HG02884 (cell line): ENCODE data around the gene TERB1.

Source experiments
- ATAC-seq: cut with Tn5 transposase; IDR thresholded peaks from one replicate; pipeline ENCODE4 v1.9.1; 2021; ENCODE audit warnings: mild to moderate bottlenecking, moderate library complexity; ENCODE audit not compliant: unreplicated experiment

Gene TERB1

DNA sequence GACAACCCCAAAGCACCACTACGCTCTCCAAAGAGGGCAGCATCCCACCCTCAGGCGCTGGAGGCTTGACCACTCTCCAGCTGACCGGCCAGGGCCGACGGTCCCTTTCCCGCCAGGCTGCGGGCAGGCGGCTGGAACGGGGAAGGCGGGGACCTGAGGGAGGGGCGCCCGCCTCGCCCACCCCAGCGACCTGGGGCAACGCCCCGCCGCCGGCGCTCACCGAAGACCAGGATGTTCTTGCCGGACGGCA, 50.4 kb downstream of the TERB1 start:
- no peak for ATAC-seq

DNA sequence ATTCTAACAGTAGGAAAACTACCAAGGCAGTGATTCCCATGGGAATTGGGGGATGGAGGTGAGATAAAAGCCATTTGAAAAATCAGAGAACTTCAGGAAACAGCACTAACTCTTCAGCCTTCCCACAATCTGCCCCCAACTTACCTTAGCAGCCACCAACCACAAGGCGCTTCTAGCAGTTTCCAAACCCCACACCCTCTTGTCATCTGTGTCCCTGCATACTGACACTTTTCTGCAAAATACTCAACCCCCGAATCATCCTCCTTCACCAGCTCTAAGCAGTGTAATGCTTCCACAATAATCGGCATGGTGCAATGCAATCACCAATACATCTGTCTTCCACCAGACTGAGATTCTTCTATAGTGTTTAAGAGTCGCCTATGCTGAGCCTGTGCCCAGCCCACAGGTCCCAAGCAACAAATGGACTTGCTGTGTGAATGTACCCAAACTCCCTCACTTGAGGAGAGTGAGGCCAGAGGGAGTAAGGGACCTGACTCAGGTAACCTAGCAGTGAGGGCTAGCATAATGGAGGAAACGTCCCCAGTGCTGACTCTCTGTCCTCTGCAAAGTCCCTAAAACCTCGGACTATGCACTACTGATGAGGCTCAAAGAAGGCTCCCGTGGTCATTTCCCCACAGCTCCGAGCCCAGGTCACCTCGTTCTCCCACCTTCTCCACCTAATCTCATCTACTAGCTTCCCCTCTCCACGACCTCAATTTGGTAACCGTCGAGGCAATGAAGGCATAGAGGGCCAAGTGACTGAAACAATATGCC, 50.9 kb downstream of the TERB1 start:
- no peak for ATAC-seq

DNA sequence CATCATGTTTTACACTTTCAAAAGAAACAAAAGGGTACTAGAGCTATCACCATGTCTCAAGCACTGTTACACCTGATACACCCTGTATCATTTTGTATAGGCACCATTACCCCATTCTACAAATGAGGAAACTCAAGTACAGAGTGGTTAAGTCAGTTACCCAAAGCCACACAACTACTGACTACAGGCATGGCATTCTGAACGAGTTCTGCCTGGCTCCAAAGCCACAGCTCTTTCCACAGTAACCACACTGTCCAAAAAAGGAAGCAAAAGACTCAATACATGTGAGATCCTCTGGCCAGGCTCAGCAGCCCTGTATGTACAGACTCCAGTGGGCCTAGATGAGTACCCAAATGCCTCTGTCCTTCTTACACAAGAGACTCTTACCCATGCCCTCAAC, 54.7 kb downstream of the TERB1 start:
- peak; percentile 35 for ATAC-seq

DNA sequence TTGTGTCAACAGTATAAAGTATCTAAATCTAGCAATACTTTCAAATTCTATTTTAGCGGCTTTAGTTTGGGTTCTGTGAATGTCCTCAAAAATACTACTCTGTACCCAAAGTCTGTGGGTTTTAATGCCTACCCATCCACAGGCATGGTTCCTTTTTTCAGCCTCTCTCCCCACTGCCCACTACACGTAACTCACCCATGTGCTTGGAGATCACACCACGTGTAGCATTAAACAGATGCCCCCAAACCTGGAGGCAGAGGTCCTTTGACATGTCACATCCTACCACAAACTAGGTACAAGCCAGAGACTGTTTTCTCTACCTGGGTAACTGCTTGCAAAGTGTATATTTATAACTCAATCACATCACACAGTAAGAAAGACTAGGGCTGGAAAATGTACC, 55.3 kb downstream of the TERB1 start:
- no peak for ATAC-seq

DNA sequence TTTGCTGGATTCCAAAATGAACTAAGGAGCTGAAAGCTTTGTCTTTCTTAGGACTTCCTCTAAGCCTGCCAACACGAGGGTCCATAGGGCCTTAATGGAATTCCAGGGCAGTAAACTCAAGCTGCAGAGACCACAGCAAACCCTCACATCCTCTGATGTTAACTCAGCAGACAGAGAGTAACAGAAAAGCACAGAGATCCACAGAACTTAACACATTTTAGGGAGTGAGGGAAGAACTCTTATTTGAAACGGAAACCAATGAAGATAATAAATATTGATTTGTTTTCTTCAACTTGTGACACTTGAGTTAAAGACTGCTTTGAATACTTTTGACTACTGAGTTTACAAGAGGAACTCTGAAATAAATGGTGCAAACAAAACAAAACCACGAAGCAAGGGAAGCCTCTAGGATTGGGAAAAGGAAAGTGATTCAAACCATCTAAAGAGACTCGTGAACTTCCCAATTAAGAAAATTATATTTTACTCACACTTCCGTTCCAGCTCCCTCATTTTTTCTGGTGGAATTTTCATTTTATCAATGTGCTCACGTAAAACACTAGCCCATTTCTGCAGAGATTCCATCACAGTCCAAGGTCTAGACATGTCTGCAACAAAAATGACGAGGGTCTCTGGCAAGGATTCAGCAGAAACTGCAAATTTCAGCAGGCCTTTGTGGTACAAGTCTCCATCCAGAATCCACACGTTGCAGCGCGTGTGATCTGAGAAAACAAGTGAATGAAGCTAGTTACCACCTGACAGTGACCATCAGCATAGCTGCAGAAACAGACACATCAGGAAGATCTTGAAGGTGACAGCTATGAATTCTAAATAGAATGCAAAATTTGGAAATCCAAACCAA, 59.2 kb downstream of the TERB1 start:
- no peak for ATAC-seq

DNA sequence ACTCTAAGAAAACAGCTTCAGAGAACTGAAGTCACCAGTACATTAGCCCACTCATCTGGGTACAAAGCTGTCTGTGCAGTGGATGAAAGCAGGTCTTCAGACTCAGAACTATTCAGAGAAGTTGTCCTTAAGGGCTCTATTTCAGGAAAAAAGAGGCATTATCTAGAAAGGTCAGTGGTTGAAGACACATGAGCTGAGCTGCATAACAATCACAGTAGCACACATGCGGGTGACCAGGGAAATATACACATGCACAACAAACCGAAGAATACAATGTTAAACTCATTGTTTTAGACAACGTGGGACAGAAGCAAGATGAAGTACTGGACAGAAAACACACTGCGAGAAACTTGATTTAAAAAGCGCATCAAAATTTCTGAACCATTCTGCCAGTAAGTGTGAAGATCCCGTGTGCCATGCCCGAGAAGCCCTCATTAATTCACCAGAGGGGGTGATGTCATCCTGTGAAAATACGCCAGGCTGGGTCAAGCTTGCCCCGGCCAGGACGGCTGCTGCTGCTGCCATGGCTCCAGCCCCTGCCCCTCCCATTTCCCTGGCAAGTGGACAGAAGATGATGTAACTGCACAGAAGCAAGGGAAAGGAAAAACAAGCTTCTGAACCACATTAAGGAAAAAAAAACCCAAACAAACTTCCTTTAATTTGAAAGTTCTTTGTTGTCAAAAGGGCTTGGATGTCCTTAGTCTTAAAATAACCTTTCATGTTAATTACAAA, 60.0 kb downstream of the TERB1 start:
- no peak for ATAC-seq

DNA sequence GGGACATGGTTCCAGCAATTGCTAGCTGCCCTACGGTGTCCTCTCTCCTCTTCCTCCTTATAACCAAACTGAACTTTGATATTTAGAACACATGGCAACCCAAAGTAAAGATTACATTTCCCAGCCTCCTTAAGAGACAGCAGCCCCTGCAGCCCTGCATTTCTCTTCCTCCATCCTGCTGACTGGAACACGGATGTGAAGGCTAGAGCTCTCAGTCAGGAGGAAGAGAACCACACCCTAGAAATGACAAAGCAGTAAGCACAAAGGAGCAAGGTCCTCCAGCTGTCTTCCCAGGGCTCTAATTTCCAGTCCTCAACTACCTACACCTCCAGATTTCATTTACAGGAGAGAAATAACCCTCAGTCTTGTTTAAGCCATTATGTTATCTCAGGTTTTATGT, 60.9 kb downstream of the TERB1 start:
- ATAC-seq: no peak

DNA sequence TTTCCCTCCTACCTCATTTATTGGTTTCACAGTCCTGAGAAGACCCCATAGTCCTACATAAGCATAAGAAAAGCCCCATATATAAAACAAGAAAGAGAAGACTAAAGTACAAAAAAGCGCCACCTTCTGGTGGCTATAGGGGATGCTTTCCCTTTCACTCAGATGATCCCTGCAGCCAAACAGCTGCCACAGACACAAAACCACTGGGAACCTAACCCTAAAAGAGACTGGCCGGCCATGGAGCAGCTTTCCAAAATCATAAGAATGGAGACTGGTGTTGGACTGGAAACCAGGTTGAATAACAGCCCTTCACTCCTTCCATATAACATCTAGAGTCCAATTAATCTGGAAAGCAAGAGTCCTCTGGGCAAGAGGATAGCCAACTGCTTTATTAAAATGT, 61.4 kb downstream of the TERB1 start:
- ATAC-seq: no peak

DNA sequence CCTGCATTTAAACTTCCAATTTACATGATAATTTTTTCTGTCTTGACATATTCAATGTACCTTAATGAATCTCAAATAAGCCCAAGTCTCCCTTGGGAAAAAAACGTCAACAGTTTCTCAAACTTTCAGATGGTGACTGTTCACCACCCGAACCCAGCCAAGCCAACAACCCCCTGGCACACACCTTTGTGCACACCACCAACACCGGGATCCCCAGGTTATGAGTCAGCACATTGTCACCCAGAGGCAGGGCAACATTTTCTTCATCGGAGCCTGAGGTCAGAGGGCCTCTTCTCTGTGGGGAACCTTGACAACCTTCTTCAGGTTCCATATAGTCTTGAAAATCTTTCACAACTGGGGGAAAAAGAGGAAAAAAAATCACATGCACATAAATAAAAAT, 65.5 kb downstream of the TERB1 start:
- ATAC-seq: no peak

DNA sequence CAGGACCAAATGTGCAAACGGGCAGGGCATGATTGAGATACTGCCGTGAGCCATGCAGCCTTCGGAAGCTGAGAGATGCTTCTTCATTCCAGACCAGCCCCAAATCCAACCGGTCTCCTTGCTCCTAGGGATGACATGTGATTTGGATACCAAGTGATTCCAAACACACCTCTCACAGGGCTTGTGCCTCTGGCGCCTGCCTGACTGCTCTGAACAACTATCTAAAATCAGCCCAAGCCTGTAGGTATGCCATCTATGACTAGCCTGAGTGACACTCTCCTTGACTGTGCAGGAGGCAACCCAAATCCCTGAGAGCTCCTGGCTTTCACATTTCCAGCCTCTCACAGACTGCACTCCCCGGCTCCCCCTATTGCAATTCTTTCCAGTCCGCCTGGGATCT, 70.3 kb downstream of the TERB1 start:
- ATAC-seq: no peak

DNA sequence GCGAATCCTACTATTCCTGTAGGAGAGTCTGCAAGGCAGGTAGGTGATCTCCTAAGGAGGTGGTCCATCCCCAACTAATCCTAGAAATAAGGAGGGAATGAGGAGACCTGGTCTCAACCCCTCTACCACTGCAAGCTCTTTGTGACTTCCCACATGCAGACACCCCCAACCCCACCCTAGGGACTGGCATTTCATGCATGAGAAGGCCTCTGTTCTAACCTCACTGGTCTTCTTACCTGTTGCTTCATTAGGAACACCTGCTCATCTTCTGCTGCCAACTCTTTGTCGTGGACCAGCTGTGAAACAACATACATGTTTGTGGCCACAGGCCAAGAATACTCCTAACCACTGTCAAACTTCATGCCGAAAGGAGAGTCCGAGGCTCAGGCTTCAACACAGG, 72.6 kb downstream of the TERB1 start:
- ATAC-seq: no peak

DNA sequence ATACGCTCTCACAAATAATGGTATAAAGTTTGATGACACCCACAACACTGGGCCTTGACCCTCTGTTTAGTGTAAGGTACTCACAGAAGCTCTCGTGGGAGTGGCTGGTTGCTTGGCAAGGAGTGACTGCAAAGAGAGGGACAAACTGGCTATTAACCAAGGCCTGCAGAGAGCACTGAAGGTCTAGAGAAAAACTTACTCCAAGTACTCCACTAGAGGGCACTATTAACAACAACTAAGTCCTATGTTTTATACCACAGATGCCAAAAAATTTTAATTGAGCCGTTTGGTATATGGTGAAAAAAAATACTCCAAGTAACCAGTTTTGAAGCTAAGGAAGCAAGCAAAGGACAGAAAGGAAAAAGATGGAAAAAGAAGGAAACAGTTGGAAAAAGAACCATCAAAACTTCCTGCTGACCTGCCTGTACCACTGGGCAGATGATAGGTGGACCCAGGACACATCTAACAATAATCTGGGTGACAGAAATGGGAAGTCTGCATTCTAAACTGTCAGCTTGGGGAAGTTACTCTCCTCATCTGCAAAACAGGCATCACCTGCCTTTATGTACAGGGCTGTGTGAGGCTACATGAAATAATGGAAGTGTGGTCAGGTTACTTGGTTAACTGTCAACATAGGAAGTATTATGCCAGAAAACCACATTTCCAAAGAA, 73.1 kb downstream of the TERB1 start:
- ATAC-seq: no peak

DNA sequence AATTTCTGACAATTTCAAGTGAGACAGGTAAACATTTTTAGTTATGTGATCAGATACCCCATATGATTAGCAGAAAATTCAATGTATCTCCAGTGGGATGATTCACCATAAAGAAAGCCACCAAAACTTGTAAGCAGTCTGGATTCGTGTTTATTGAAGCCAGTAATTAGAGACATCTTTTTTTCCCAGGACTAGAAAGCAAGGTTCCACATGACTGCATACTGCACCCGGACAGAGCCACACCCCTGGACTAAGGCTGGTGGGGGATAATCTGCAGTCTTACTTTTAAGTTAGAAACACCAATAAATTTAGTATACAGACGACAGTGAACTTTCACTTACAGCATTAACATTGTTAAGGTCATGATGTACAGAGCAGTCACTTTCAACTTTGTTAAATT, 80.6 kb downstream of the TERB1 start:
- ATAC-seq: no peak

DNA sequence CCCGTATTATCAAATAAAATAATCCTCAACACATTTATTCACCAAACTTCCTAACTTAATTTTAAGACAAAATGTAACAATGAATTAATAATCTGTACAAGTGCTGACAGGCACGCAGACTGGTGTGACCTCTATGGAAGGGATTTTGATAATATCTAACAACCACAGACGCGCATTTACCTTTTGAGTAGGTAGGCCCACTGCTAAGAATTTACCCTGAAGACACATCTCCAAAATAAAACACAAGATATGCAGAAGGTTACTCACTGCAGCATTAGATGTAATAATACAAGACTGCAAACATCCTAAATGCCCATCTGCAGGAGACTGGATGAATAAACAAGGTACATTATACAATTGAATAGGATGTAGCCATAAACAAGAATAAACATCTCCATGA, 82.1 kb downstream of the TERB1 start:
- ATAC-seq: no peak

DNA sequence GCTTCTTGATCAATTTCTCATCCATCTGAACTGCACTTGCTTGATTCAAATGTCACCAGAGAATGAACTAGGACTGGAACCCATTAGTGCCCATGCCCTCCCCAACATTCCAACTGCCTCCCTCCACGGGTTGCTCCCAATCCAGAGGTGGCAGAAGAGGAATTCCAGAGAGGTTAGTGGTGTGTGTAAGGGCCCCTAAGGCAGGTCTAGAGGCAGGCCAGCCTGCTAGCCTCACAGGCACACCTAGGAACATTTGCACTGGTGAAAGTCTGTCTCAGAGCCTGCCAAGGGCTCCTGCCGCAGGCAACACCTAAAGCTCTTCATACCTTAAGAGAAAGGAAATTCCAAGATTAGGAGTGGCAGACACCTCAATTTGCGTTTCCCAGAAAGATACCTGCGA, 83.6 kb downstream of the TERB1 start:
- ATAC-seq: no peak

DNA sequence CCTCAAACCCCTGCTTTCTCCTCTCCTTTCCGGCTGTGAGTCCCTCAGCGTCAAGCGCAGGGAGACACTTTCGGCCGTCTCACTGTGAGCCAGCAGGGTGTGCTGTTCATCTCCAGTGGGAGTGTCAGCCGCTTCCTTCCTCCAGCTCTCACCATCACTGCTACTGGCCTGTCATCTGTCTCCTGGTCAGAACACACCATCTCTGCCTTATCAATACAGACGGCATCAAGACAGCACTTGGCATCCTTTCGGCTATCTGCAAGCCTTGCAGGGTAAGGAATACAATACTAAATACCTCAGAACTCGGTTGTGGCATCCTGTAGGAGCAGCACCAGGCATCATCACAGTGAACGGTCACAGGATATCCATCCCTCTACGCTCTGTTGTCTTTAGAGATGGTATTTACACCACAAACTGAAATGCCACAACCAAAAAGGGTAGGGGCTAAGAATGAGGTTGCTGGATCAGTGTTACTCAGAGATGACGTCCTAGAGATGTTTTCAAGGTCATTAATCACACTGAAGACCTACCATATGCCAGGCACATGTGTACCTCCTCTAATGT, 84.2 kb downstream of the TERB1 start:
- ATAC-seq: no peak

DNA sequence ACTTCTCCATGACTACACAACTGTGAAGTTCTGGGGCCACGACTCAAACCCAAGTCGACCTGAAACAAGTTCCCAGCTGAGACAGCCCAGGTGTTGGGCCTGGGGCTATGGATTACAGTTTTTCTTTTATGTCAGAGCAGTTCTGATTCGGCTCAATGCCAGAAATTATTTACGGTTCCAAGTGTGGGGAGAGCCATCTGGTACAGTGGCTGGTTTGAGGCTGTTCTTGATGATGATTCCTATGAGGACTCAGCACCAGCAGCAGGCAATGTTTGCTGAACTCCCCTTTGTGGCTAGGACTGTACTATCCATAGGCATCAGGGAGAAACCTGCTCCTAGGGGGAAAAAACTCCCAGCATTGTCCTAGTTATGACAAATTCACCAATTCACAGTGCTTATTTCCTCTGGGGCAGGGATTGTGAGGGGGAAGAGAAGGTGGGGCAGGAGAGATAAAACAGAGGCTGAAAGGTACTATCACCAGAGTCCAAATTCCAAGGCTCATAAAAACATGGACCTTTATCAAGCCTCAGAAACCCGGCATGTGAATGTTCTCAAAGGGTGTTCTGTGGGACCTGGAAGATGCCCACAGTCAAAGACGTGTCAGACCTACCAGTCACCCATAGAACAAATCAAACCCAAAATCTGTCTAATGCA, 86.6 kb downstream of the TERB1 start:
- ATAC-seq: no peak

DNA sequence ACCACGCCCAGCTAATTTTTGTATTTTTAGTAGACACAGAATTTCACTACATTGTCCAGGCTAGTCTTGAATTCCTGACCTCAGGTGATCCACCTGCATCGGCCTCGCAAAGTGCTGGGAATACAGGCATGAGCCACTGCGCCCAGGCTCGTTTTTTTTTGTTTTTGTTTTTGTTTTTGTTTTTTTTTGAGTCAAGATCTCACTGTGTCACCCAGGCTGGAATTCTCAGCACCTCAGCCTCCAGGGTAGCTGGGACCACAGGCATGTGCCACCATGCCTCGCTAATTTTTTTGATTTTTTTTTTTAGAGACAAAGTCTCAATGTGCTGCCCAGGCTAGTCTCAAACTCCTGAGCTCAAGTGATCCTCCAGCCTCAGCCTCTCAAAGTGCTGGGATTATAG, 87.3 kb downstream of the TERB1 start:
- no peak for ATAC-seq

DNA sequence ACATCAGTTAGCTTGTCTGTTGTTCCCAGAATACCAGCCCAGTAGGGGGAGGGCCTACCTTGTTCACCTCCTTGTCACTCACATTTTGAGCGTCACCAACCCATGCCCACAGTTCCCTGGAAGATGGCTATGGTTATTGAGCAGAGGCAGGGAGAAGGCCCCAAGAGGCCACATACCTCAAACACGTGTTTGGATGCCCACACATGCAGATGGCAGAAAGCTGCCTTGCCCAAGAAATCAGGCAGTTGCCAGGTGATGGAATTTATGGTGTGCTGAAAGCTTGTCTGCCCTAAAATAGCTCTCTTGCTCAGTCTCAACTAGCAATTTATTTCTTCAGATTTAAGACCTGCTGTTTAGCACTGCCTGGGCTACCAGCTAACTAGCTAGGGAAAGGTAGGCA, 88.3 kb downstream of the TERB1 start:
- no peak for ATAC-seq

DNA sequence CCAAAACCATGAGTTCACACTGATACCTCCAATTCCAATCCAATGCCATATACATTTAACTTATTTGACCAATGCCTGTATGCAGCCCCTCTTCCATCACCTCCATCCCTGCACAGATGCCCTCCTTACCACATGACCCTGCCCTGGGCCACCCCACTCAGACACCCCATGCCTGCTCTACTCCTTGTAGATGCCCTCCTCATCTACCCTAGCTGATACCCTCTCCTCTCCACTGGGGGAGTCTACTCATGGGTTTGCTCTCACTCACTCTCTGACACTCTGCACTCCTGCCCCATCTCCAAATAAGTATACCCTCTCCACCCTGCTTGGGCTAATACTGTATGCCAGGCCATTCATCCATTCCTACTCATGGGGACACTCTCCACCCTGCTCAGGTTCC, 88.9 kb downstream of the TERB1 start:
- ATAC-seq: no peak

DNA sequence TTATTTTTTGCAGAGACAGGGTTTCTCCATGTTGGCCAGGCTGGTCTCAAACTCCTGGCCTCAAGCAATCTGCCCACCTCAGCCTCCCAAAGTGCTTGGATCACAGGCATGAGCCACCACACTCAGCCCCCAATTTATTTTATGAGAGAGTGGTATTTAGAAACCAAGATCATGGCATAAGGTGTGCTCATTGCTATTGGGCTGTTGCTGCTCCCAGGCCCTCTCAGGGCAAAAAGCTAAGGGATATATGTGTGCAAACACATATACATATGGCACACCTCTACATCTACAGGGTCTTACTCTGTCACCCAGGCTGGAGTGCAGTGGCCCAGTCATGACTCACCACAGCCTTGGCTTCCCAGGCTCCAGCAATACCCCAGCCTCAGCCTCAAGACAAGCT, 89.8 kb downstream of the TERB1 start:
- ATAC-seq: no peak
